ENCODE data around the gene PHF2. TPM values are rescaled to one million over a fixed set of nuclear protein-coding genes. Genes with fewer than 3 reads are reported as not detected.

Gene PHF2
- total RNA-seq, 1 experiment from 2014 or later = 17.4 TPM

DNA sequence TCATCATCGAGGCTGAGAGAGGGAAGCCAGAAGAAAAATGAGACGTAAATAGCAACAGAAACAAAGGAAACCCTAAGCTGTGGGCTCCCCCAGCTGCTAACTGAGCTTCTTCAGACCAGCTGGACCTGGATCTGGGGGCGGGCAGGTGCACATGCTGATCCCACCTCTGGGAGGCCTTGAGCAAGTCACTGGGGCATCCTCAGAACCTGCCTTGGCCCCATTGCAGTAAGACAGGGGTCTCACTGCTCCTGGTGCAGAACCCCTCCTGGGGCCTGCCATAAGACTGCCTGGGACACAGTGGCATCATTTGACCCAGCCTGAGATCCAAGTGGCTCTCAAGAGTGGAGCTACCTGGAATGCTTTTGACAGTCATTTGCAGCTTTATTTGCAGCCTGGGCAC lies 77.4 kb downstream of the PHF2 start:
- H2BK5ac ChIP-seq (ENCODE audit: insufficient read length, low read length) = no peak overlapping the region
- H3K27ac Mint-ChIP-seq = no peak overlapping the region
- H3K4ac ChIP-seq (ENCODE audit: low read depth, low read length) = no peak overlapping the region
- no peak overlapping the region for H3K23ac ChIP-seq (ENCODE audit: insufficient read length, low read depth, low read length)
- H4K20me1 ChIP-seq (ENCODE audit: control insufficient read depth, insufficient read depth, insufficient read length) = no peaks in the 10 kb centered on the region
- no CpG with 5 or more reads among the region's 3 CpGs for WGBS (ENCODE audit: extremely low coverage, insufficient read length, low lambda C conversion rate)
- no peak overlapping the region for H4K8ac ChIP-seq (replicated peaks; ENCODE audit: insufficient read length, low read depth, low read length)
- H3K79me1 ChIP-seq (ENCODE audit: insufficient read depth, low read depth, low read length, poor library complexity, severe bottlenecking) = no peaks in the 10 kb centered on the region
- no peaks in the 10 kb centered on the region for H3K4me1 ChIP-seq (ENCODE audit: insufficient read depth, low read length)
- H3K56ac ChIP-seq (ENCODE audit: insufficient read length, low read depth, low read length) = no peak overlapping the region
- H3K36me3 Mint-ChIP-seq (ENCODE audit: insufficient read depth in 1 of 3, low read depth in 3 of 3) = peaks cover 0 to 29% (median 5%) of the 10 kb centered on the region in 3 experiments; a peak in 5 of 7 replicates
- no peak overlapping the region for H2AK5ac ChIP-seq (ENCODE audit: insufficient read length, low read length)
- no peaks in the 10 kb centered on the region for H3K27me3 Mint-ChIP-seq (ENCODE audit: low read depth)
- H2BK12ac ChIP-seq (ENCODE audit: insufficient read length, low read depth, low read length) = no peak overlapping the region
- no peaks in the 10 kb centered on the region for H3K9me3 Mint-ChIP-seq
- H3K4me3 Mint-ChIP-seq = no peak overlapping the region
- H4K91ac ChIP-seq (ENCODE audit: insufficient read length, low read depth, low read length) = no peak overlapping the region
- H2BK120ac ChIP-seq (ENCODE audit: low read depth, low read length, poor library complexity, severe bottlenecking) = no peak overlapping the region
- TF ChIP-seq, protein P1, sequence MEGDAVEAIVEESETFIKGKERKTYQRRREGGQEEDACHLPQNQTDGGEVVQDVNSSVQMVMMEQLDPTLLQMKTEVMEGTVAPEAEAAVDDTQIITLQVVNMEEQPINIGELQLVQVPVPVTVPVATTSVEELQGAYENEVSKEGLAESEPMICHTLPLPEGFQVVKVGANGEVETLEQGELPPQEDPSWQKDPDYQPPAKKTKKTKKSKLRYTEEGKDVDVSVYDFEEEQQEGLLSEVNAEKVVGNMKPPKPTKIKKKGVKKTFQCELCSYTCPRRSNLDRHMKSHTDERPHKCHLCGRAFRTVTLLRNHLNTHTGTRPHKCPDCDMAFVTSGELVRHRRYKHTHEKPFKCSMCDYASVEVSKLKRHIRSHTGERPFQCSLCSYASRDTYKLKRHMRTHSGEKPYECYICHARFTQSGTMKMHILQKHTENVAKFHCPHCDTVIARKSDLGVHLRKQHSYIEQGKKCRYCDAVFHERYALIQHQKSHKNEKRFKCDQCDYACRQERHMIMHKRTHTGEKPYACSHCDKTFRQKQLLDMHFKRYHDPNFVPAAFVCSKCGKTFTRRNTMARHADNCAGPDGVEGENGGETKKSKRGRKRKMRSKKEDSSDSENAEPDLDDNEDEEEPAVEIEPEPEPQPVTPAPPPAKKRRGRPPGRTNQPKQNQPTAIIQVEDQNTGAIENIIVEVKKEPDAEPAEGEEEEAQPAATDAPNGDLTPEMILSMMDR (conservative IDR thresholded peaks at IDR 0.05) = no peak
- no peak overlapping the region for H2BK15ac ChIP-seq (ENCODE audit: low read depth, low read length)
- H3K27ac ChIP-seq (ENCODE audit: insufficient read length, low read depth, low read length) = no peak overlapping the region
- no peaks in the 10 kb centered on the region for H3K9me3 ChIP-seq (ENCODE audit: control insufficient read depth, low read depth, low read length)
- H4K5ac ChIP-seq (ENCODE audit: insufficient read length, low read depth, low read length) = no peak overlapping the region
- H3K4me1 Mint-ChIP-seq = no peaks in the 10 kb centered on the region
- H3T11ph ChIP-seq (ENCODE audit: low read length) = no peak overlapping the region
- H3K79me2 ChIP-seq (ENCODE audit: insufficient read depth, low read length) = no peaks in the 10 kb centered on the region
- no peak overlapping the region for H2AFZ ChIP-seq (ENCODE audit: low read length)
- no peaks in the 10 kb centered on the region for H3K23me2 ChIP-seq (ENCODE audit: insufficient read length, low read depth, low read length, poor library complexity, severe bottlenecking)
- DNase-seq = no peak
- H2BK20ac ChIP-seq (ENCODE audit: low read depth, low read length, poor library complexity, severe bottlenecking) = no peak overlapping the region
- no peak overlapping the region for H3K4me2 ChIP-seq (ENCODE audit: insufficient read depth, insufficient read length, low read length)
- H3K27me3 ChIP-seq (ENCODE audit: insufficient read depth, low read length) = no peaks in the 10 kb centered on the region
- H3K9ac ChIP-seq (ENCODE audit: extremely low read depth, insufficient read length, low read length) = no peak overlapping the region
- H3K14ac ChIP-seq (ENCODE audit: insufficient read depth, low read length) = no peak overlapping the region
- H3K18ac ChIP-seq (ENCODE audit: insufficient read length, low read depth, low read length) = no peak overlapping the region

All from H9 (cell line).